HG03045 (cell line): Measurements from ENCODE around the gene PCDHGA2.
"Not testable (repeated sequence)": the region's sequence is repeated elsewhere in the genome, so short reads cannot be mapped to it uniquely, and the experiment has no call there.

ENCODE experiments used
- ATAC-seq: cut with Tn5 transposase; IDR thresholded peaks from one replicate; pipeline ENCODE4 v1.9.1; 2021; ENCODE audit warnings: mild to moderate bottlenecking, moderate library complexity; ENCODE audit not compliant: unreplicated experiment

Gene PCDHGA2

GRCh38 chr5:141382469-141383294 lies 44.1 kb downstream of the PCDHGA2 start, which contains the start of gene PCDHGA7:
TSS of gene PCDHGA7 (plus strand) at chr5:141382742. CDS start at chr5:141382900, 158 bp downstream.
- ATAC-seq, result no peak

- ATAC-seq, result no peak
Observed at GRCh38 chr5:141383345-141383744, 44.8 kb downstream of the PCDHGA2 start.

GRCh38 chr5:141384471-141385267 lies 46.1 kb downstream of the PCDHGA2 start:
- ATAC-seq, result no peak

GRCh38 chr5:141387557-141388311 lies 49.2 kb downstream of the PCDHGA2 start, which contains the start of gene PCDHGB4:
TSS of gene PCDHGB4 (plus strand) at chr5:141387698. CDS start at chr5:141387885, 187 bp downstream.
- ATAC-seq, result not testable (repeated sequence)

- no peak for ATAC-seq
Observed at GRCh38 chr5:141388661-141389060, 50.1 kb downstream of the PCDHGA2 start.

- no peak for ATAC-seq
Observed at GRCh38 chr5:141389153-141390042, 50.8 kb downstream of the PCDHGA2 start.

- ATAC-seq, result no peak
Observed at GRCh38 chr5:141392429-141393198, 54.1 kb downstream of the PCDHGA2 start, which contains the start of gene PCDHGA8. TSS of gene PCDHGA8 (plus strand) at chr5:141392633. CDS start at chr5:141392814, 181 bp downstream.
